B cell (primary cell): ENCODE results near the gene SLC39A11. TPM values are rescaled to one million over a fixed set of nuclear protein-coding genes. Genes with fewer than 3 reads are reported as not detected.

Experiments
- ATAC-seq: fragments of 200-7000 bp; cut with Tn5 transposase; one replicate; pipeline ENCODE4 v1.10.0; 2021; ENCODE audit warnings: low read depth, mild to moderate bottlenecking, moderate number of reproducible peaks, moderate library complexity
- CTCF ChIA-PET: fragments of 350-600 bp; sonication (Branson Sonifier 250); formaldehyde crosslinking; loops from one replicate; lab custom pipeline; 2021; ENCODE audit warnings: antibody characterized with exemption, inconsistent platforms; lab: Charles Lee
- POLR2A ChIA-PET: fragments of 350-600 bp; sonication (Branson Sonifier 250); formaldehyde crosslinking; loops from one replicate; lab custom pipeline; 2021; ENCODE audit warnings: antibody characterized with exemption; lab: Charles Lee
- DNase-seq: peaks from one replicate; pipeline ENCODE4 v3.0.0; 2013
- H2AFZ ChIP-seq: 2 replicates; pipeline ENCODE4 v1.6.1; 2012; ENCODE audit warnings: mild to moderate bottlenecking, low read depth, low read length; ENCODE audit not compliant: insufficient read depth, poor library complexity, severe bottlenecking
- H3K27ac ChIP-seq, 2 donors: 1 replicate in 1 of 2; 2 replicates in 1 of 2; pipeline ENCODE4 v1.5.1; 2012 to 2013; ENCODE audit warnings: low read length in 2 of 2, mild to moderate bottlenecking in 2 of 2, moderate library complexity in 1 of 2
- H3K27me3 ChIP-seq, 4 experiments: fragments of 200-600 bp in 1 of 4; sonication (generic) in 1 of 4; replicated peaks in 1 of 4; 1 replicate in 2 of 4; 2 replicates in 2 of 4; pipeline versions ENCODE4 v1.6.1 to v1.7.0; 2013 to 2016; ENCODE audit warnings: low read length in 3 of 4, mild to moderate bottlenecking in 2 of 4, mixed read lengths in 1 of 4, moderate library complexity in 1 of 4; ENCODE audit not compliant: insufficient read depth in 4 of 4, control insufficient read depth in 3 of 4; ENCODE audit errors: control extremely low read depth in 1 of 4
- H3K36me3 ChIP-seq, 2 experiments: replicated peaks in 1 of 2; 1 replicate in 1 of 2; 2 replicates in 1 of 2; pipeline versions ENCODE4 v1.6.1 to v1.7.1; 2013; ENCODE audit warnings: low read length in 1 of 2; ENCODE audit not compliant: insufficient read depth in 2 of 2, control insufficient read depth in 1 of 2; ENCODE audit errors: control extremely low read depth in 1 of 2, extremely low read depth in 1 of 2
- H3K4me1 ChIP-seq, 2 donors: fragments of 200-600 bp in 1 of 2; sonication (generic) in 1 of 2; 1 replicate in 1 of 2; 2 replicates in 1 of 2; pipeline versions ENCODE4 v1.5.1 to v1.6.1; 2013 to 2017; ENCODE audit warnings: low read length in 2 of 2; ENCODE audit not compliant: control insufficient read depth in 2 of 2, insufficient read depth in 2 of 2
- H3K4me2 ChIP-seq: replicated peaks from 2 replicates; pipeline ENCODE3; 2012; ENCODE audit warnings: mild to moderate bottlenecking, low read depth, low read length; ENCODE audit not compliant: poor library complexity, severe bottlenecking
- H3K4me3 ChIP-seq, 5 experiments: fragments of 200-600 bp in 1 of 5; sonication (generic) in 1 of 5; 1 replicate in 3 of 5; 2 replicates in 2 of 5; pipeline versions ENCODE4 v1.5.1 to v1.7.0; 2011 to 2016; ENCODE audit warnings: low read length in 4 of 5, mild to moderate bottlenecking in 4 of 5, low read depth in 2 of 5, control low read depth in 1 of 5, moderate library complexity in 1 of 5; ENCODE audit not compliant: insufficient read depth in 1 of 5; ENCODE audit errors: control extremely low read depth in 1 of 5, extremely low read depth in 1 of 5
- H3K79me2 ChIP-seq: fragments of 200-600 bp; sonication (generic); one replicate; pipeline ENCODE4 v1.6.0; 2016; ENCODE audit warnings: low read length; ENCODE audit not compliant: control insufficient read depth, insufficient read depth
- H3K9ac ChIP-seq: fragments of 200-600 bp; sonication (generic); 2 replicates; pipeline ENCODE4 v1.6.1; 2017; ENCODE audit warnings: mild to moderate bottlenecking, low read length, moderate library complexity
- H3K9me3 ChIP-seq, 3 donors: one replicate each; pipeline versions ENCODE4 v1.6.1 to v1.7.1; 2013; ENCODE audit warnings: low read length in 2 of 3; ENCODE audit not compliant: control insufficient read depth in 2 of 3, insufficient read depth in 1 of 3; ENCODE audit errors: control extremely low read depth in 1 of 3
- H4K20me1 ChIP-seq: 2 replicates; pipeline ENCODE4 v1.6.0; 2012; ENCODE audit warnings: mild to moderate bottlenecking, low read length; ENCODE audit not compliant: insufficient read depth, control insufficient read depth, poor library complexity, severe bottlenecking
- H3K27ac Mint-ChIP-seq: one replicate; pipeline ENCODE4 v1.8.0; 2021; ENCODE audit warnings: mixed read lengths
- H3K27me3 Mint-ChIP-seq: one replicate; pipeline ENCODE4 v1.8.0; 2021; ENCODE audit warnings: mixed read lengths
- H3K4me1 Mint-ChIP-seq: one replicate; pipeline ENCODE4 v1.8.0; 2021; ENCODE audit warnings: mixed read lengths
- H3K4me3 Mint-ChIP-seq: one replicate; pipeline ENCODE4 v1.8.0; 2021; ENCODE audit warnings: mixed read lengths
- H3K9me3 Mint-ChIP-seq: one replicate; pipeline ENCODE4 v1.8.0; 2022; ENCODE audit warnings: mixed read lengths; ENCODE audit not compliant: insufficient read depth
- EZH2 ChIP-seq: IDR thresholded peaks from 2 replicates; pipeline ENCODE4 v1.6.1; 2012; ENCODE audit warnings: borderline replicate concordance, low read depth, mild to moderate bottlenecking, moderate library complexity, low read length; ENCODE audit not compliant: insufficient read depth, poor library complexity, severe bottlenecking
- WGBS: methylation state at CpG from one replicate; pipeline ENCODE4 v1.1.5; 2013; ENCODE audit warnings: missing lambda C conversion rate; ENCODE audit not compliant: insufficient coverage; 5-methylcytosine and 5-hydroxymethylcytosine counted together
- intact Hi-C: fragments of 100-400 bp; cut with micrococcal nuclease; formaldehyde crosslinking; loops from one replicate; pipeline ENCODE4 v1.10.0; 2022
- polyA plus RNA-seq: library from polyadenylated mRNA; depleted of rRNA; stranded (reverse); fragments of >200 nt; gene quantifications from 2 replicates; pipeline ENCODE4 v1.2.3, GENCODE V29; 2012
- total RNA-seq, 2 donors: library from RNA; stranded (reverse); fragments of 120-200 nt in 1 of 2; gene quantifications; 1 replicate in 1 of 2; 2 replicates in 1 of 2; pipeline versions ENCODE4 v1.2.3 to v1.2.4, GENCODE V29; 2013 to 2022
- TF ChIP-seq, protein P1 (sequence below): fragments of 200-600 bp; IDR thresholded peaks from one replicate; pipeline ENCODE4 v1.8.0; 2022; ENCODE audit warnings: antibody characterized with exemption, mild to moderate bottlenecking

SLC39A11 gene
- total and polyA plus RNA-seq, 2 donors (not counting 1 experiment from before 2014, with no cell fraction given): 6.9 to 39.6 TPM

DNA sequence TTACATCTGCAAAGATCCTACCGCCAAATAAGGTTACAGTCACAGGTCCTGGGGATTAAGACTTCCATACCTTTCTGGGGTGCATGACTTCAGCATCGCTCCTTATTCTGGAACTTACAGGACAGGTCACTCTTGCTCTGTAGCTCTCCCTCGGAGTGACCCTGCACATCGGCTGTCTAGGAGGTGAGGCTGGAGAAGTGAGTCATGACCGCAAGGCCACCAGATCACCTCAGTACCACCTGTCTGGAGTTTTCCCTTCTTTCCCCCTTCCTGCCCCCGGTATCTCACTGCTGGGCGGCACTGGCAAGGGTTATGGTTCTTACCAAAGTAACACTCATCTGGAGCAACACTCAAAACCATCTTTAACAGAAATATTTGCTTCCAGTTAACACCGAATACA is 374.8 kb downstream of the SLC39A11 start:
- POLR2A ChIA-PET: no interaction called here
- no peak overlapping the region for H3K4me3 ChIP-seq
- H4K20me1 ChIP-seq: no peaks in the 10 kb centered on the region
- CTCF ChIA-PET: interaction anchor here (1.3 kb wide), 1 partner anchor 10 kb away, joined by 6 read pairs; no protein-coding TSS in a partner anchor
- ATAC-seq: no peak
- no peaks in the 10 kb centered on the region for H3K36me3 ChIP-seq
- H3K79me2 ChIP-seq: no peaks in the 10 kb centered on the region
- peaks cover 0 to 6% (median 0%) of the 10 kb centered on the region in 3 donors for H3K9me3 ChIP-seq
- no peak overlapping the region for H3K4me2 ChIP-seq
- H2AFZ ChIP-seq: no peak overlapping the region
- no peak for DNase-seq
- Mint-ChIP-seq H3K27ac (no peak overlapping the region), H3K4me1 (peaks cover 7% of the 10 kb centered on the region), H3K9me3 (no peaks in the 10 kb centered on the region), H3K27me3 (no peaks in the 10 kb centered on the region), H3K4me3 (no peak overlapping the region)
- H3K27ac ChIP-seq: no peak overlapping the region
- H3K4me1 ChIP-seq: peaks cover 5 to 9% of the 10 kb centered on the region in 2 donors
- no peak overlapping the region for H3K9ac ChIP-seq
- intact Hi-C loops: no loop called here
- H3K27me3 ChIP-seq: no peaks in the 10 kb centered on the region
- TF ChIP-seq, protein P1, sequence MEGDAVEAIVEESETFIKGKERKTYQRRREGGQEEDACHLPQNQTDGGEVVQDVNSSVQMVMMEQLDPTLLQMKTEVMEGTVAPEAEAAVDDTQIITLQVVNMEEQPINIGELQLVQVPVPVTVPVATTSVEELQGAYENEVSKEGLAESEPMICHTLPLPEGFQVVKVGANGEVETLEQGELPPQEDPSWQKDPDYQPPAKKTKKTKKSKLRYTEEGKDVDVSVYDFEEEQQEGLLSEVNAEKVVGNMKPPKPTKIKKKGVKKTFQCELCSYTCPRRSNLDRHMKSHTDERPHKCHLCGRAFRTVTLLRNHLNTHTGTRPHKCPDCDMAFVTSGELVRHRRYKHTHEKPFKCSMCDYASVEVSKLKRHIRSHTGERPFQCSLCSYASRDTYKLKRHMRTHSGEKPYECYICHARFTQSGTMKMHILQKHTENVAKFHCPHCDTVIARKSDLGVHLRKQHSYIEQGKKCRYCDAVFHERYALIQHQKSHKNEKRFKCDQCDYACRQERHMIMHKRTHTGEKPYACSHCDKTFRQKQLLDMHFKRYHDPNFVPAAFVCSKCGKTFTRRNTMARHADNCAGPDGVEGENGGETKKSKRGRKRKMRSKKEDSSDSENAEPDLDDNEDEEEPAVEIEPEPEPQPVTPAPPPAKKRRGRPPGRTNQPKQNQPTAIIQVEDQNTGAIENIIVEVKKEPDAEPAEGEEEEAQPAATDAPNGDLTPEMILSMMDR: no peak
- no peak for TF ChIP-seq EZH2
- 94% methylated on average over 7 of the region's 8 CpGs for WGBS

DNA sequence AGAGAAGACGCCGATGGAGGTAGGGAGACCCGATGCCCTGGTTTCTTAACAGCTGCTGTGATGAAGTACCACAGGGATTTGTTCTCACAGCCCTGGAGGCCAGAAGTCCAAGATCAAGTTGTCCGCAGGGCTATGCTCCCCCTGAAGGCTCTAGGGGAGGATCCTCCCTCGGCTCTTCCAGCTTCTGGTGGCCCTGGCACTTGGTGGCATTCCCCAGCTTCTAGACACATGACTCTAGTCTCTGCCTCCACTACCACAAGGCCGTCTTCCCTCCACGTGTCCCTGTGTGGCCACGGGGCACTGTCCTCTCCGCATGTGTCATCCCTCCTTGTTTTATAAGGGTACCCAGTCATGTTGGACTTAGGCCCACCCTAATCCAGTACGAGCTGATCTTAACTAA is 375.2 kb downstream of the SLC39A11 start:
- H3K79me2 ChIP-seq: no peaks in the 10 kb centered on the region
- H3K9me3 ChIP-seq: peaks cover 0 to 8% (median 0%) of the 10 kb centered on the region in 3 donors
- no peaks in the 10 kb centered on the region for H3K27me3 Mint-ChIP-seq
- no peak overlapping the region for H3K27ac ChIP-seq
- CTCF ChIA-PET: interaction anchor here (1.3 kb wide), 1 partner anchor 10 kb away, joined by 6 read pairs; no protein-coding TSS in a partner anchor
- H2AFZ ChIP-seq: no peak overlapping the region
- intact Hi-C loops: no loop called here
- no peak overlapping the region for H3K4me2 ChIP-seq
- H3K4me1 Mint-ChIP-seq: peaks cover 7% of the 10 kb centered on the region
- H3K4me1 ChIP-seq: peaks cover 5 to 9% of the 10 kb centered on the region in 2 donors
- no peak overlapping the region for H3K4me3 ChIP-seq
- H3K36me3 ChIP-seq: no peaks in the 10 kb centered on the region
- TF ChIP-seq EZH2: no peak
- TF ChIP-seq, protein P1: no peak
- H3K27me3 ChIP-seq: no peaks in the 10 kb centered on the region
- H4K20me1 ChIP-seq: no peaks in the 10 kb centered on the region
- no peak overlapping the region for H3K9ac ChIP-seq
- DNase-seq (no peak), ATAC-seq (no peak)
- H3K4me3 Mint-ChIP-seq: no peak overlapping the region
- H3K9me3 Mint-ChIP-seq: no peaks in the 10 kb centered on the region
- H3K27ac Mint-ChIP-seq: no peak overlapping the region
- POLR2A ChIA-PET: no interaction called here
- whole genome bisulfite sequencing: 98% methylated on average over 10 of the region's 10 CpGs
